ENCODE results near the gene YY1.
"Not testable (repeated sequence)": the region's sequence is repeated elsewhere in the genome, so short reads cannot be mapped to it uniquely, and the experiment has no call there.

The YY1 gene

GRCh38 chr14:100246809-100247428, 8.0 kb downstream of the YY1 start:
- DNase-seq = no peak

GRCh38 chr14:100250732-100251465, 12.0 kb downstream of the YY1 start:
- DNase-seq = no peak

GRCh38 chr14:100252684-100253083, 13.7 kb downstream of the YY1 start:
- no peak for DNase-seq

- no peak for DNase-seq
Measured at GRCh38 chr14:100256339-100256895, 17.5 kb downstream of the YY1 start.

GRCh38 chr14:100261621-100262020, 22.7 kb downstream of the YY1 start:
- DNase-seq = no peak

GRCh38 chr14:100262545-100262944, 23.6 kb downstream of the YY1 start:
- no peak for DNase-seq

- no peak for DNase-seq
Measured at GRCh38 chr14:100263141-100263540, 24.2 kb downstream of the YY1 start.

GRCh38 chr14:100267990-100268389, 29.0 kb downstream of the YY1 start:
- no peak for DNase-seq

- no peak for DNase-seq
Measured at GRCh38 chr14:100268591-100269207, 29.8 kb downstream of the YY1 start.

- no peak for DNase-seq
Measured at GRCh38 chr14:100271247-100271939, 32.4 kb downstream of the YY1 start.

GRCh38 chr14:100274250-100274649, 35.3 kb downstream of the YY1 start:
- no peak for DNase-seq

- DNase-seq = no peak
Measured at GRCh38 chr14:100275214-100275613, 36.3 kb downstream of the YY1 start.

- DNase-seq = no peak
Measured at GRCh38 chr14:100278702-100279101, 39.8 kb downstream of the YY1 start.

GRCh38 chr14:100279133-100279532, 40.2 kb downstream of the YY1 start:
- DNase-seq = no peak

- DNase-seq = no peak
Measured at GRCh38 chr14:100279563-100279962, 40.6 kb downstream of the YY1 start.

GRCh38 chr14:100281286-100282082, 42.5 kb downstream of the YY1 start:
- DNase-seq = no peak

- no peak for DNase-seq
Measured at GRCh38 chr14:100282083-100282350, 43.1 kb downstream of the YY1 start.

GRCh38 chr14:100282766-100283419, 43.9 kb downstream of the YY1 start:
- no peak for DNase-seq

GRCh38 chr14:100283436-100283835, 44.5 kb downstream of the YY1 start:
- not testable (repeated sequence) for DNase-seq

- no peak for DNase-seq
Measured at GRCh38 chr14:100283984-100284881, 45.3 kb downstream of the YY1 start.
